GM21381 (cell line): ENCODE measurements around the gene ITSN1.
A peak's percentile ranks its signal among the peaks of the same experiment; 100 is the strongest.
"Not testable (repeated sequence)": the region's sequence is repeated elsewhere in the genome, so short reads cannot be mapped to it uniquely, and the experiment has no call there.

Experiments used
- ATAC-seq: cut with Tn5 transposase; IDR thresholded peaks from one replicate; pipeline ENCODE4 v1.9.1; 2021; ENCODE audit warnings: mild to moderate bottlenecking, moderate library complexity; ENCODE audit not compliant: unreplicated experiment

ITSN1 gene

GRCh38 chr21:33642027-33642895 is at the start of gene ITSN1:
TSS of gene ITSN1 (plus strand) at chr21:33642501. CDS start at chr21:33718829, 76,328 bp downstream.
- ATAC-seq, result peak; percentile 81

DNA sequence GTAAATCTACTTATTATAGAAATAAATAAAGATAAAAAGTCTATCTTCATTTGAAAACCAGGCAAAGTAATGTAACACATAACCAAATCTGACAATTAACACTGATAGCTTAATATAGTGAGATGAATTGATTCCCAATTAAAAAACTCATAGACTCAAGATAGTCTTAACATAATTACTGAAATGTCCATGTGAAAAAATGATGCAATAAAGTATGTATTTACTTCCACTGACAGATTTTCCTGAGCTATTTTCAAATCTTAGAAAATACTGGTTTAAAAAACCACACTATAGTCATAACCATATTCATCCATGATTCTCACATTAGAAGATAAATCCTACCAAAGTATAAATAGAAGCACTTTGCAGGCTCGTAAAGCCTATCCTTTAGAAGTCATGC is 44.2 kb upstream of the ITSN1 start:
- no peak for ATAC-seq

GRCh38 chr21:33608559-33608958 is 33.7 kb upstream of the ITSN1 start:
- ATAC-seq, result no peak

- no peak for ATAC-seq
These were observed 31.1 kb upstream of the ITSN1 start for GRCh38 chr21:33611006-33611744.

- not testable (repeated sequence) for ATAC-seq
These were observed 24.7 kb upstream of the ITSN1 start for GRCh38 chr21:33617565-33617964.

DNA sequence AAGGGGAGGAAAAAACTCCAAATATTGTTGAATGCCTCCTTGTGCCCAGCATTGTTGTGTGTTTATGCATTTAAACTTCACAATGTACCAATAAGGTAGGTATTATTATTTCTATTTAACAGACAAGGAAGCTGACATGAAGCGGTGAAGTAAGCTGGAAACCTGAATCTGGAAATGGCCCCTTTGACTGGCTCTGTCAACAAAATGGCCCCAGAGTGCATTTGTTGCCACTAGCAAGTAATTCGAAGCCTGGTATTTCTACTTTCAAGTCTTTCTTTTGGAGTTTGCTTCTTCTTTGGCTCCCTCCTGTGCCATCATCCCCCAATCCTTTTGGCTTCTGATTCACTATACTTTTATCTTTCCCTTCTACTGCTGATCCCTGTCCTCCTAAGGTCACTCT is 23.9 kb upstream of the ITSN1 start:
- ATAC-seq, result no peak

- no peak for ATAC-seq
These were observed 22.6 kb upstream of the ITSN1 start for GRCh38 chr21:33619726-33620125.

- ATAC-seq, result no peak
These were observed 20.0 kb upstream of the ITSN1 start for GRCh38 chr21:33622253-33622652.

- not testable (repeated sequence) for ATAC-seq
These were observed 16.1 kb upstream of the ITSN1 start for GRCh38 chr21:33626151-33626550.

DNA sequence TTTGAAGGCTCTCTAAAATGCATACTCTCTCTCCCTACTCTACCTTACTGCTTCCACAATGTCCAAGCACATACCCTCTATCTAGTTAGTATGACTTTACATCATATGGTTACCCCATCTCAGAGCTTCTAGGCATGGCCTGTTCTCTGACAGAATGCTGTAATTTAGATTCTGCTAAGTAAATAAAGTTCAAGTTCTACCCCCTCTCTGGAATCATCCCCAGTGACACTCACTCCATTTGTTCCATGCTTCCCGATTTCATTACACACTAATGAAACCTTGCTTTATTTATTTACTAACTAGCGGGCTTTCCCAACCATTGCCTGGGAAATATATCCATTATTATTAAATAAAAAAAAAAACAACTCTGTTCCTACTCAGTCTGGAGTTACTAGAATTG is 8.0 kb upstream of the ITSN1 start:
- ATAC-seq, result no peak

DNA sequence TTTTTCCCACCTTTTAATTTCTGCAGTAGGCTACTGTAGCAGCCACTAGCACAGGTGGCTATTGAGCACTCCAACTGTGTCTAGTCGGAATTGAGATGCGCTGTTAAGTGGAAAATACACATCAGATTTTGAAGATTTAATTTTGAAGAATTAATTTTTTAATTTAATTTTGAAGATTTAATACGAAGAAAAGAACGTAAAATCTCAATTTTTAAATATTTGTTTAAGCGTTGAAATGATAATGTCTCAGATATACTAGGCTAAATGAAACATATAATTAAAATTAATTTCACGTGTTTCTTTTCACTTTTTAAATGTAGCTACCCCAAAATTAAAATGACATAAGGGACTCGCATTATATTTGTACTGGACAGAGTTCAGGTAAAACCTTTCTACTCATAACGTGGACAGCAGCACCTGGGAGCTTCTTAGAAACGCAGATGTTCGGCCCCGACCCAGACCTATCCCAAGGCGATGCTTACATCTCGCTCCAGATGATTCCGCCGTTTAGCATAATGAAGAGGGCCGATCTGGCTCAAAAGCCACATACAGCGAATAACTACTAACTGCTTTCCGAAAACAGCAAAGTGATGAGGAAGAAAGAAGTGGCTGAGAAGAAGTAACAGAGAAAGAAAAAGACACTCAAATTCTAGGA is 1.5 kb upstream of the ITSN1 start:
- no peak for ATAC-seq

DNA sequence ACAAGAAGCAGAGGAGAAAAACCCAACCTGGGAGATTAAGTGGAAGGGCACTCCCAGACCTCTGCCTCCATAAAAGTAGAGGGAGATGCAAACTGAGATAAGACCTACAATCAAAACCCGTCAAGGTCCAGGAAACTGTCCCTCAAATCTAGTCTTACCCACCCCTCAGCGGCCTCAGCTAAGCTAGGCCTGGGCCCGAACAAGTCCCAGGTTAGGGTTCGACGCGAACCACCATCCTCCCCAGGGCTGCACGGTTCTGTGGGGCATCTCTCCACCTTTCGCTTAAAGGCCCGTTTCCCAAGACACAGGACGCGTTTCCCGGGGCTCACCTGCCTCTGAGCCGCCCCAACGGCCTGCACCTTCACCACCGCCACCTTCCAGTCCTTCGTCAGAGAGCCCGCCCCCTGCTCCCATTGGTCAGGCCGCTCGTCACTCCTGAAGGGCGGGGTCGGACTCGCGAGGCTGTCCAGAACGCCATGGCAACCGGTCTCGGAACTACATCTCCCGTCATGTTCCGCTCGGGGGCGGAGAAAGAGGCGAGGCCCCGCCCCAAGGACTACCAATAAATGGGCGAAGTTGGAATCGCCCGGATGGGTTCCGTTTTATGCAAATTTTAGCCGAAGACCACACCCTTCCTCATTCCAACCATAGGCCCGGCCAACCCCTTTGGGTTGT is 812 bp upstream of the ITSN1 start, which contains the start of gene CRYZL1:
Gene CRYZL1 (minus strand): TSS at position 390 of the 675 bp plus-strand sequence. CDS start 10,190 bp downstream, outside the sequence.
- ATAC-seq, result peak; percentile 80

- no peak for ATAC-seq
These were observed 776 bp downstream of the ITSN1 start for GRCh38 chr21:33642896-33643657.

- no peak for ATAC-seq
These were observed 1.5 kb downstream of the ITSN1 start for GRCh38 chr21:33643658-33644311.

- ATAC-seq, result no peak
These were observed 2.2 kb downstream of the ITSN1 start for GRCh38 chr21:33644383-33645074.

GRCh38 chr21:33645730-33646129 is 3.4 kb downstream of the ITSN1 start:
- no peak for ATAC-seq

GRCh38 chr21:33647587-33647986 is 5.3 kb downstream of the ITSN1 start:
- ATAC-seq, result no peak

- no peak for ATAC-seq
These were observed 6.3 kb downstream of the ITSN1 start for GRCh38 chr21:33648555-33648954.

DNA sequence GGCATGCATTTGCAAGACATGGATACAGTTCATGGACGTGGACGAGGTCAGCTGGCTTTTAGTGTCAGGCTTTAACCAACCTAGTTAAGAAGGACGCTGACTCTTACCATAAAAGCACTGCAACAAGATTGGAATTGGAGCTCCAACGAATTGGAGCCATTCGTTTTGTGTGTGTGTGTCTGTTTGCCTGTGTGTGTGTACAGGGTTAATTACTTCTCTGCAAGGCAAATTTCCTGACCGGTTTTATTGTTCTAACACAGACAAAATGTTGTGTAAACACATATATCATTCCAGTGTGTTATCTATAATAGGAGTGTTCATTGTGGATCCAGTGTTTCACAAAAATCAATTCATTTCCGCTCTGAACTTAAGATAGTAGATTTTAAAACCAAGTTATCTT is 7.9 kb downstream of the ITSN1 start:
- ATAC-seq, result no peak
